IMR-90 (cell line): ENCODE results near the gene CSRNP3. TPM values are rescaled to one million over a fixed set of nuclear protein-coding genes. Genes with fewer than 3 reads are reported as not detected.

Experiments
- ATAC-seq: fragments of 200-7000 bp; cut with Tn5 transposase; 2 replicates; pipeline ENCODE4 v1.9.1; 2020; ENCODE audit warnings: low read depth, mild to moderate bottlenecking, moderate library complexity
- BruUV-seq: library from RNA; stranded (reverse); fragments of 400-500 nt; replicated peaks from 2 replicates; lab custom pipeline; 2021; lab: Mats Ljungman, UMichigan
- CTCF ChIA-PET: fragments of 300-600 bp; formaldehyde crosslinking; extraction: SDS; loops from one replicate; lab custom pipeline; 2021; ENCODE audit warnings: antibody characterized with exemption; lab: Yijun Ruan, JAX
- POLR2A ChIA-PET: fragments of 300-600 bp; sonication (Branson Sonifier 250); formaldehyde crosslinking; loops from one replicate; lab custom pipeline; 2022; ENCODE audit warnings: antibody characterized with exemption; ENCODE audit not compliant: unreplicated experiment; lab: Charles Lee
- DNase-seq: peaks from one replicate; pipeline ENCODE4 v3.0.0; 2013
- H2AFZ ChIP-seq: replicated peaks from 2 replicates; pipeline ENCODE3; 2013; ENCODE audit warnings: low read length, mild to moderate bottlenecking; ENCODE audit not compliant: poor library complexity
- H2AK5ac ChIP-seq: 2 replicates; pipeline ENCODE4 v1.6.1; 2013; ENCODE audit warnings: low read depth, low read length, inconsistent platforms
- H2AK9ac ChIP-seq: replicated peaks from 2 replicates; pipeline ENCODE3; 2013; ENCODE audit warnings: mild to moderate bottlenecking, low read depth, low read length, moderate library complexity; ENCODE audit not compliant: poor library complexity
- H2BK120ac ChIP-seq: 2 replicates; pipeline ENCODE4 v1.6.1; 2013; ENCODE audit warnings: low read depth, low read length, inconsistent platforms
- H2BK15ac ChIP-seq: 3 replicates; pipeline ENCODE4 v1.6.1; 2013; ENCODE audit warnings: low read depth, low read length, inconsistent platforms
- H2BK20ac ChIP-seq: 2 replicates; pipeline ENCODE4 v1.6.1; 2013; ENCODE audit warnings: low read depth, mild to moderate bottlenecking, inconsistent platforms, low read length, moderate library complexity
- H2BK5ac ChIP-seq: 2 replicates; pipeline ENCODE4 v1.6.1; 2013; ENCODE audit warnings: mild to moderate bottlenecking, low read depth, low read length, inconsistent platforms; ENCODE audit not compliant: poor library complexity, severe bottlenecking
- H3K14ac ChIP-seq: replicated peaks from 2 replicates; pipeline ENCODE4 v1.6.1; 2013; ENCODE audit warnings: low read depth, low read length, inconsistent platforms
- H3K18ac ChIP-seq: 2 replicates; pipeline ENCODE4 v1.6.1; 2013; ENCODE audit warnings: low read depth, low read length, control low read depth
- H3K23ac ChIP-seq: 2 replicates; pipeline ENCODE4 v1.6.1; 2013; ENCODE audit warnings: low read depth, low read length, inconsistent platforms
- H3K27ac ChIP-seq: 2 replicates; pipeline ENCODE4 v1.5.1; 2013; ENCODE audit warnings: mild to moderate bottlenecking, control low read depth, low read length; ENCODE audit not compliant: insufficient read depth
- H3K27me3 ChIP-seq: 2 replicates; pipeline ENCODE4 v1.6.1; 2013; ENCODE audit warnings: low read length; ENCODE audit not compliant: control insufficient read depth, insufficient read depth
- H3K36me3 ChIP-seq: 2 replicates; pipeline ENCODE4 v1.6.1; 2013; ENCODE audit warnings: low read length, mixed read lengths; ENCODE audit not compliant: control insufficient read depth, insufficient read depth
- H3K4ac ChIP-seq: 2 replicates; pipeline ENCODE4 v1.6.1; 2013; ENCODE audit warnings: low read depth, low read length, inconsistent platforms
- H3K4me1 ChIP-seq: 2 replicates; pipeline ENCODE4 v1.6.1; 2013; ENCODE audit warnings: low read length, mixed read lengths; ENCODE audit not compliant: control insufficient read depth, insufficient read depth
- H3K4me2 ChIP-seq: 2 replicates; pipeline ENCODE4 v1.6.1; 2013; ENCODE audit warnings: low read depth, mild to moderate bottlenecking, control low read depth, low read length, moderate library complexity
- H3K4me3 ChIP-seq: 2 replicates; pipeline ENCODE4 v1.5.1; 2013; ENCODE audit warnings: low read depth, mild to moderate bottlenecking, control low read depth, low read length, moderate library complexity; ENCODE audit not compliant: insufficient read depth
- H3K56ac ChIP-seq: 2 replicates; pipeline ENCODE4 v1.6.1; 2013; ENCODE audit warnings: low read length, inconsistent platforms; ENCODE audit not compliant: insufficient read depth; ENCODE audit errors: extremely low read depth
- H3K79me1 ChIP-seq, 2 experiments: 2 replicates each; pipeline ENCODE4 v1.6.1; 2013; ENCODE audit warnings: low read length in 2 of 2, inconsistent platforms in 1 of 2, low read depth in 1 of 2
- H3K9ac ChIP-seq: 2 replicates; pipeline ENCODE4 v1.6.1; 2013; ENCODE audit warnings: low read depth, low read length, control low read depth
- H3K9me1 ChIP-seq: 2 replicates; pipeline ENCODE4 v1.6.1; 2013; ENCODE audit warnings: low read length, inconsistent platforms; ENCODE audit not compliant: insufficient read depth
- H3K9me3 ChIP-seq: 2 replicates; pipeline ENCODE4 v1.6.1; 2013; ENCODE audit warnings: low read length; ENCODE audit not compliant: control insufficient read depth, insufficient read depth
- H4K20me1 ChIP-seq: 2 replicates; pipeline ENCODE4 v1.6.1; 2013; ENCODE audit warnings: low read length, inconsistent platforms; ENCODE audit not compliant: insufficient read depth
- H4K5ac ChIP-seq: 2 replicates; pipeline ENCODE4 v1.6.1; 2013; ENCODE audit warnings: mild to moderate bottlenecking, low read depth, low read length, control low read depth
- H4K8ac ChIP-seq, 2 experiments: 2 replicates each; pipeline ENCODE4 v1.6.1; 2013; ENCODE audit warnings: low read depth in 2 of 2, low read length in 2 of 2, control low read depth in 1 of 2, inconsistent platforms in 1 of 2
- H4K91ac ChIP-seq: 2 replicates; pipeline ENCODE4 v1.6.1; 2013; ENCODE audit warnings: low read depth, low read length, inconsistent platforms; ENCODE audit not compliant: insufficient read depth
- BHLHE40 ChIP-seq: fragments of 150-350 bp; IDR thresholded peaks from 2 replicates; pipeline ENCODE4 v1.6.1; 2016; ENCODE audit warnings: mild to moderate bottlenecking, low read depth, low read length
- CEBPB ChIP-seq: IDR thresholded peaks from 2 replicates; pipeline ENCODE4 v1.6.1; 2012; ENCODE audit warnings: low read depth, low read length, improper control_type of control experiment
- CHD1 ChIP-seq: IDR thresholded peaks from 2 replicates; pipeline ENCODE4 v1.6.1; 2012; ENCODE audit warnings: low read depth, low read length, improper control_type of control experiment
- CTCF ChIP-seq: conservative IDR thresholded peaks from 2 replicates; pipeline ENCODE4 v1.5.1; 2012; ENCODE audit warnings: mild to moderate bottlenecking, low read depth, low read length, improper control_type of control experiment
- FOS ChIP-seq: fragments of 150-350 bp; IDR thresholded peaks from 2 replicates; pipeline ENCODE4 v1.6.1; 2016; ENCODE audit warnings: low read depth, low read length
- MAFK ChIP-seq: IDR thresholded peaks from 2 replicates; pipeline ENCODE4 v1.6.1; 2012; ENCODE audit warnings: low read depth, low read length, improper control_type of control experiment
- MAZ ChIP-seq: IDR thresholded peaks from 2 replicates; pipeline ENCODE4 v1.6.1; 2012; ENCODE audit warnings: low read depth, mild to moderate bottlenecking, low read length, improper control_type of control experiment, moderate library complexity, borderline replicate concordance
- MXI1 ChIP-seq: IDR thresholded peaks from 2 replicates; pipeline ENCODE4 v1.6.1; 2012; ENCODE audit warnings: low read depth, mild to moderate bottlenecking, low read length, moderate library complexity, borderline replicate concordance
- NFE2L2 ChIP-seq: fragments of 150-350 bp; IDR thresholded peaks from 2 replicates; pipeline ENCODE4 v1.6.1; 2016; ENCODE audit warnings: low read depth, mild to moderate bottlenecking, low read length
- POLR2A ChIP-seq: IDR thresholded peaks from 2 replicates; pipeline ENCODE4 v1.6.1; 2012; ENCODE audit warnings: mild to moderate bottlenecking, low read depth, low read length
- RAD21 ChIP-seq: IDR thresholded peaks from 2 replicates; pipeline ENCODE4 v1.6.1; 2012; ENCODE audit warnings: low read length, improper control_type of control experiment
- RCOR1 ChIP-seq: IDR thresholded peaks from 2 replicates; pipeline ENCODE4 v1.6.1; 2012; ENCODE audit warnings: mild to moderate bottlenecking, low read length, improper control_type of control experiment; ENCODE audit not compliant: insufficient replicate concordance
- RFX5 ChIP-seq: IDR thresholded peaks from 2 replicates; pipeline ENCODE4 v1.8.0; 2012; ENCODE audit warnings: low read depth, mild to moderate bottlenecking, low read length, moderate library complexity
- SMC3 ChIP-seq: fragments of 150-350 bp; IDR thresholded peaks from 2 replicates; pipeline ENCODE4 v1.6.1; 2016; ENCODE audit warnings: low read depth, mild to moderate bottlenecking, antibody characterized with exemption, low read length, moderate library complexity
- USF2 ChIP-seq: fragments of 150-350 bp; IDR thresholded peaks from 2 replicates; pipeline ENCODE4 v1.6.1; 2017; ENCODE audit warnings: mild to moderate bottlenecking, antibody characterized with exemption, low read length, low read depth
- WGBS, 2 experiments: methylation state at CpG; one replicate each; pipeline versions ENCODE4 v1.1.5 to v1.1.7; 2013; ENCODE audit warnings: missing lambda C conversion rate in 2 of 2; ENCODE audit not compliant: insufficient read length in 1 of 2; ENCODE audit errors: extremely low coverage in 2 of 2; 5-methylcytosine and 5-hydroxymethylcytosine counted together
- dilution Hi-C: fragments of 300-500 bp; cut with HindIII; formaldehyde crosslinking; loops from one replicate; pipeline ENCODE4 v1.14.3; 2018; ENCODE audit warnings: low sequenced_read_pairs; ENCODE audit not compliant: unreplicated experiment
- in situ Hi-C: fragments of 300-500 bp; cut with MboI; formaldehyde crosslinking; loops from 3 replicates; pipeline ENCODE4 v1.14.3; 2019; ENCODE audit warnings: low sequenced_read_pairs, inconsistent platforms, mixed read lengths
- intact Hi-C: fragments of 100-400 bp; cut with micrococcal nuclease; formaldehyde crosslinking; loops from 2 replicates; pipeline ENCODE4 v1.10.0; 2022
- polyA plus RNA-seq, 3 experiments: library from polyadenylated mRNA; depleted of rRNA; stranded (reverse); fragments of >200 nt; gene quantifications; 2 replicates each; pipeline ENCODE4 v1.2.3, GENCODE V29; 2012; ENCODE audit warnings: low replicate concordance in 1 of 3
- total RNA-seq: library from RNA; depleted of rRNA; stranded (reverse); fragments of >200 nt; gene quantifications from 2 replicates; pipeline ENCODE4 v1.2.3, GENCODE V29; 2012
- TF ChIP-seq, protein P1 (sequence below): fragments of 150-350 bp; IDR thresholded peaks from 2 replicates; pipeline ENCODE4 v1.6.1; 2016; ENCODE audit warnings: low read depth, mild to moderate bottlenecking, low read length, moderate library complexity, borderline replicate concordance

Gene CSRNP3
- total and polyA plus RNA-seq, 2 of the 4 experiments (the other 2 are of a cell fraction): 0.21 to 0.72 TPM

GRCh38 chr2:165718610-165719210 lies 249.2 kb downstream of the CSRNP3 start:
- Histone ChIP-seq H3K23ac (no peak overlapping the region), H3K4me3 (no peak overlapping the region), H2AK5ac (no peak overlapping the region), H3K18ac (no peak overlapping the region), H3K79me1 (no peaks in the 10 kb centered on the region), H2AFZ (no peak overlapping the region), H2BK5ac (no peak overlapping the region), H2BK120ac (no peak overlapping the region), H2BK20ac (no peak overlapping the region), H3K36me3 (no peaks in the 10 kb centered on the region), H3K4me1 (0 out of 2 replicates have a peak, but pooled peaks cover 1% of the 10 kb centered on the region), H3K9ac (no peak overlapping the region), H2BK15ac (no peak overlapping the region), H3K14ac (no peak overlapping the region), H3K9me1 (peaks cover 5% of the 10 kb centered on the region; the same call in 1 of the 2 replicates), H3K27me3 (no peaks in the 10 kb centered on the region), H2AK9ac (no peak overlapping the region), H4K8ac (no peak overlapping the region), H3K9me3 (no peaks in the 10 kb centered on the region), H3K4ac (no peak overlapping the region), H4K91ac (no peak overlapping the region), H4K20me1 (no peaks in the 10 kb centered on the region), H3K27ac (no peak overlapping the region), H4K5ac (no peak overlapping the region), H3K56ac (no peak overlapping the region), H3K4me2 (no peak overlapping the region)
- in situ Hi-C loops: no loop called here
- no peak for DNase-seq
- intact Hi-C loops: no loop called here
- POLR2A ChIA-PET: no interaction called here
- no peak for ATAC-seq
- no TSS peak for BruUV-seq
- TF ChIP-seq RFX5 (no peak), CTCF (no peak), MXI1 (no peak), NFE2L2 (no peak), RAD21 (no peak), CEBPB (no peak), BHLHE40 (no peak), MAZ (no peak), POLR2A (no peak), CHD1 (no peak), USF2 (no peak), RCOR1 (no peak), FOS (no peak), MAFK (no peak), SMC3 (no peak)
- TF ChIP-seq, protein P1, sequence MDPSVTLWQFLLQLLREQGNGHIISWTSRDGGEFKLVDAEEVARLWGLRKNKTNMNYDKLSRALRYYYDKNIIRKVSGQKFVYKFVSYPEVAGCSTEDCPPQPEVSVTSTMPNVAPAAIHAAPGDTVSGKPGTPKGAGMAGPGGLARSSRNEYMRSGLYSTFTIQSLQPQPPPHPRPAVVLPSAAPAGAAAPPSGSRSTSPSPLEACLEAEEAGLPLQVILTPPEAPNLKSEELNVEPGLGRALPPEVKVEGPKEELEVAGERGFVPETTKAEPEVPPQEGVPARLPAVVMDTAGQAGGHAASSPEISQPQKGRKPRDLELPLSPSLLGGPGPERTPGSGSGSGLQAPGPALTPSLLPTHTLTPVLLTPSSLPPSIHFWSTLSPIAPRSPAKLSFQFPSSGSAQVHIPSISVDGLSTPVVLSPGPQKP: no peak
- dilution Hi-C loops: no loop called here
- CTCF ChIA-PET: interaction anchor here (0.8 kb wide), 1 partner anchor 34 kb away, joined by 5 read pairs; no protein-coding TSS in a partner anchor
- no CpG with 5 or more reads among the region's 1 CpG for WGBS, 2 experiments
